Inferior parietal cortex (tissue), 1 donor: ENCODE data around the gene SOD1.

Experiments used
- DNase-seq: peaks from one replicate; pipeline ENCODE4 v3.0.0-alpha.2; 2016; ENCODE audit errors: extremely low spot score

Gene SOD1

DNA sequence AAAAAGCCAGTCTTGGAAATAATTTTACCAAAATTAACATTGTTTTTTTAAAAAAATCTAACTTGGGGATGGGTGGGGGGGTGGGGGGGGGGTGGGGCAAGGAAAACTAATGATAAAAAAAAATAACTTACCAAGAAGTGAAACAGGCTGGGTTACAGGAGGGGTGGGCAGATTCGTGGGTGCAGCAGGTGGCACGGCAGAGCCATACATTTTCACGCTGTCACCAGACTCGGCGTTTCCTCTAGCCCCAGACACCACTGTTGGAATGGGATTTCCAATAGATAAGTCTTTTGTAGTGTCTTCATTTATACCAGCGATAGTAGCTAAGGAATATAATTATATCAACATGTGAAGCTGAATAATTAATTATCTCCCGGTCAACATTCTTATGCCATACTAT lies 25.4 kb downstream of the SOD1 start:
- no peak for DNase-seq

DNA sequence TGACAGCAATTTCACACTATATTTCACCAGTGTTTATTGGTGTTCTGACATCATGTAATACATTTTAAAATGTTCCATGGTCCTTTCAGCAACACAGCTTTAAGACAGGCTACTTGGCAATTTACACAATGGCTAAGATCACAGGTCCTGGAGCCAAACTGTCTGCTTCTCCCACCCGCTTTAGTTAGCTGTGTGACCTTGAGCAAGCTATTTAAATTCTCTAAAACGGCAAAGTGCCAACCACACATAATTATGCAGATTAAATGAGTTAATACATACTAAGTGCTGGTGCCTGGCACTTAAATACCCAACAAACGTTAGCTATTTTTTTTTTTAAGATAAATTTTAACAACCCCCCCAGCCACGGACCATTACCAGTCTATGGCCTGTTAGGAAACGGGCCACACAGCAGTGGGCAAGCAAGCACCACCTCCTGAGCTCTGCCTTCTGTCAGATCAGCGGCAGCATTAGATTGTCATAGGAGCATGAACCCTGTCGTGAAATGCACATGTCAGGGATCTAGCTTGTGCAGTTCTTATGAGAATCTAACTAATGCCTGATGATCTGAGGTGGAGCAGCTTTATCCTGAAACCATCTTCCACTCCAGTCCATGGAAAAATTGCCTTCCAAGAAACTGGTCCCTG lies 26.9 kb downstream of the SOD1 start:
- DNase-seq, result no peak

DNA sequence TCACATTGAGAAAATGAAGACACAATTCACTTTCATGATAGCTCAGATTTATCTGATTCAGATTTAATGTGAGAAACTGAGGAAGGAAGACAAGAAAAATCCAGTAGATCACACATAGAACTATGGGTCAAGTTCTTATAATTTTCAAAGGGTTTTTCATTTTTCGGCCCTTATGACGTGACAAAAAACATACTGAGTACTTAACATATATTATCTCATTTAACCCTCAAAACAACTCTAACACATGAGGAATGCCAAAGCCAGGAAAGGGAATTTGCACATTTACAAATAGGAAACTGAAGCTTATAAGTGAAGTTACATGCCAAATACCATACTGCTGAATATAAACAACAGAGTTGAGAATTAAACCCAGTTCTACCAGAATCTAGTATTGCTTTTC lies 27.6 kb downstream of the SOD1 start:
- DNase-seq, result no peak

DNA sequence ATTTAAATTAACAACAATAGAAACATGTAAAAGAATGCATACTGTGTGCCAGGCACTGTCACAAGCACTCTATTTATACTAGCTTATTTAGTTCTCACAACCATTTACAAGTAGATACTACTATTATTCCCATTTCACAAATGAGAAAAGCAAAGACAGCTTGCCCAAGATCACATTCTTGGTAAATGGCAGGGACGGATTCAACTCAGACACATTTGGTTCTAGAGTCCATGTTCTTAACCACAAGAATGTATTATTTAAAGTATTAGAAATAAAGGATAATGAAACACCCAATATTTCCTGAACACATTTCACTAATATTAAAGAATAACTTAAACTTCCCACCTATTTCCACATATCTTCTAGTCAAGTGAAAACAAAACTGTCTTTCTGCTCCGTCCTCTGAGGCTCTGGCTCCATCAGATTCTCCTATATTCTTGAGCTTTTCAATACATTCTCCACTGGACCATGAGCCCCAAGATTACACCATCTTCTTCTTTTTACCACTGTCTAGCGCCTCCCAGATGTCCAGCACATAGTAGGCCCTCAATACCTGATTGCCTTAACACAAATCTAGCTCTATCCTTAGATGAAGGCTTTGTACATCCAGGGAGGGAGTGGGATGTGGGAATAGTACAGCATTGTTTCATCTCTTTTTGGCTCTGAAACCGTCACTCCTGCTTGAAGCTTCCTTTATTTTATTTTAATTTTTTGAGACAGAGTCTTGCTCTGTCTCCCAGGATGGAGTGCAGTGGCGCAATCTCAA lies 29.3 kb downstream of the SOD1 start:
- no peak for DNase-seq

DNA sequence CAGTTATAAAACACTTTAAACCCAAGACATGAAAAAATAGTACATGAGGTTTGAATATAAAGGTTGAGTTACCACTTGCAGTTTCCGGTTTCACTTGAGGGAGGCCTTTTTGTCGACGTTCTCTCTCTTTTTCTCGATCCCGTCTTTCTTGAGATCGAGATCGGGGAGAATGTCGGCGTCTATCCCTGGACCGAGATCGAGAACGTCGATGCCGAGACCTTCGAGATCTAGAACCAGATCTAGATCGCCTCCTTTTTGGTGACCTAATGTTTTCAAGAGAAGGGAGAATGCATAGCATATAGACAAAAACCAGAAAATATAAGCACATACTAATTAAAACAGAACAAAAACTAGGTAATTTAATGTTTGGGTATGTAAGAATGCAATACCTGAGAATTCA lies 33.7 kb downstream of the SOD1 start:
- no peak for DNase-seq

DNA sequence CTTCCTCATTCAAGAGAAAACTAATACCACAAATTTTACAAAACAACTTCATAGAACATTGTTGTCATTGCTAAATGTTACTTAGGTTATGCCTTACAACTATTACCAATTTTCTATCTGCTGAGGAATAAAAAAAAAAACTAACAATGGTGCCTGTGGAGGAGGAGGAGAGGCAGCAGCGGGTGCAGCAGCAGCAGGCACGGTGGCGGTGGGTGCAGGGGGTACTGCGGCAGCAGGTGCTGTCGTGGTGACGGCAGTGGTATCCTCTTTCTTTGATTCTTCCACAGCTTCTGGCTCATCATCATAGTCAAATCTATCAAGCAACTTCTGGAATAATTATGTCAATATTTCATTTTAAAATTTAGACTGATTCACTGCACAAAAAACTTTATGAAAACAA lies 36.9 kb downstream of the SOD1 start:
- no peak for DNase-seq

DNA sequence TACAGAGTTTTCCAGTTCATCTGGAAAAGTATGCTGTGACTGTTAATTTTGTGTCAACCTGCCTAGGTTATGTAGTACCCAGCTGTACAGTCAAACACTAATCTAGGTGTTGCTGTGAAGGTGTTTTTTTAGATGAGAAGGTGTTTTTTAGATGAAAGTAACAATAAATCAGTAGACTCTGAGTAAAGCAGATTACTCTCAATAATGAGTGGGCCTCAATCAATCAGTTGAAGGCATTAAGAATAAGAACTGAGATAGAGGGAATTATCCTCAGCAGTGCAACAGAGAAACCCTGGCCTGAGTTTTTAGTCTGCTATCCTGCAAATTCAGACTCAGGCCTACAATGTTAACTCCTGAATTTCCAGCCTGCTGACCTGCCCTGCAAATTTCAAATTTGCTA lies 39.0 kb downstream of the SOD1 start:
- DNase-seq, result no peak

DNA sequence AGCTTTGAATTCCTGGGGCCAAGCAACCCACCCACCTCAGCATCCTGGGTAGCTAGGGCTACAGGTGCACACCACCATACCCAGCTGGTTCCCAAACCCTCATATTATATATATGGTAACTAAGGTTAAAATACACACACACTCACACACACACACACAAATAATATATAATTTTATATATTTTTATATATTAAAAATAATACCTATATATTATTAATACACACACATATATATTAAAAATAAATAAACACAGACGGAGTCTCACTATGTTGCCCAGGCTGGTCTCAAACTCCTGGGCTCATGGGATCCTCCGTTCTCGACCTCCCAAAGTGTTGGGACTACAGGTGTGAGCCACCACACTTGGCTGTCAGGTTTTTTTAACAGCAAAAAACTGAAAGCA lies 40.5 kb downstream of the SOD1 start:
- no peak for DNase-seq

DNA sequence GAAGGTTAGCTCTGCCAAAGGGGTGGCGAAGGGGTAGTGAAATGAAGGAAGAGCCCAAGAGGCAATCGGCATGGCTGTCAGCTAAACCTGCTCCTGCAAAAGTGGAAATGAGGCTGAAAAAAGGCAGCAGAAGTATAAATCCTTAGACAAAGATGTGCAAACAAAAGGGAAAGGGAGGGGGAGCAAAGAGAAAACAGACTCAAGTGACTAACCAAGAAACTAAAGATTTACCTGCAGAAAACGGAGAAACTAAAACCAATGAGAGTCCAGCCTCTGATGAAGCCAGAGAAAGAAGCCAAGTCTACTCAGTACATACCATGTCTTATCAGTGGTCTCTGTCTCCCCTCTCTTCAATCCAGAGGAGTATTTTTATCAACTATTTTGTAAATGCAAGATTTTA lies 47.1 kb downstream of the SOD1 start:
- DNase-seq, result no peak

DNA sequence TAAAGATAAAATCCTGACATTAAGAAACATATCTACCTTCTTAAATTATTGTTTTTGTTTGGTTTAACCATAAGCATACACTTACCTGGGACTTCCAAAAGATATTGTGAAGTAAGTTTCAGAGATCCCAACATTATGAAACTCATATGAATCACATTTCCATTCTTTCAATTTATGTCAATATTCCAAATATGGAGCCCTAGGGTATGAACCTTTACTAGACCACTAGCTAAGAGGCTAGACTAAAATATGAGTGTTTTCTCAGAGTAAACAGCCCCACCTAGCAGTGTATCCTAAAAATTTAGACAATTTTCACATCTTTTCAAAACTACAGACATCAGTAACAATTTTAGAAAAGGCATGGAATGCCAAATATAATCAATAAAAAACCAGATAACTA lies 48.0 kb downstream of the SOD1 start:
- no peak for DNase-seq

DNA sequence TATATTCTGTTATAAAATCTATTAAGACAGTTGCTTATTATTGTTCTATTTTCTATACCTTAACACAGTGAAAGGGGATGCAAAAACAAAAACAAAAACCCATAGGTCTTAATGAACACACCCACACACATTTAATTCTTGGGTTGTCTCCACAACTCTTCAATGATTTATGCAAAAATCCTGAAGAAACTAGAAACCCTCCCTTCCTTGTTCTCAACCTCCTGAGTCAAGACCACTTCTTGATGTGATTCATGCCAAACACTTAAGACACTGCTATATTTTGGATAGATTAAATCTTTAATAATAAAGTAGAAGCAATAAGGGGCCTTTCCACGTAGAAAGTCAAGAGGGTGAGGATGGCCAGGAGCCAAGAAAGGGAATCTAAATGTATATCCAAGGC lies 49.0 kb downstream of the SOD1 start:
- no peak for DNase-seq

DNA sequence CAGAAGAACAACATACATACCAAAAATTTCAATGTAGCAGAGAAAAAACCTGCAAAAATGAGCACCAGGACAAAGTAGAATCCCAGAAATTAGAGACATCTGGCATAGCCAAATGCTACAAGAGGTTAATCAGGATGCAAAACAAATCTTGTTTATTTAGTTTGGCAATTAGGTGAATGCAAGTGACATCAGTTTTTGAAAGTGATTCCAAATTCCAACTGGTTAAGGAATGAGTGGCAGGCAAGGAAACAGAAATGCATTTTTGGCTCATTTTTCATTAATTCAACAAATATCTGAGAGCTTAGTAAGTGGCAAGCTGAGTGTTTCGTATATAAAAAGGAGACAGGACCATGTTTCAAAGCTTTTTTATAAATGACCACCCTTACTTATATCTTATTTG lies 51.1 kb downstream of the SOD1 start:
- no peak for DNase-seq

DNA sequence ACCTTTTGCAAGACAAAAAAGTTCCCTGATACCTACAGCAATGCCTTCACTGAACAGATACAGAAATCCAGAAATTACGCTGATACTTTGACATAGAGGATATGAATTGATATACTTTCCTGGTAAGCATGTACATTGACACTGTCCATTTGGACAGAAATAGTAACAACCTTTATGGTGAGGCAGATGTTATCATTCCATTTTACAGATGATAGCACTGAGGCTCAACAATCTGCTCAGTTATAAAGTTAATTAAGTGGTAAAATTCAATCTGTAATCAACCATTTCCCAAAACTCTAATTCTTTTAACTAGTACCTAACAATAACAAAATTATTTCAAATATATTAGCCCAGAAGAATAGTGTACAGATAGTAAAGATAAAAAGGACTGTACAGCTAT lies 51.8 kb downstream of the SOD1 start:
- no peak for DNase-seq

DNA sequence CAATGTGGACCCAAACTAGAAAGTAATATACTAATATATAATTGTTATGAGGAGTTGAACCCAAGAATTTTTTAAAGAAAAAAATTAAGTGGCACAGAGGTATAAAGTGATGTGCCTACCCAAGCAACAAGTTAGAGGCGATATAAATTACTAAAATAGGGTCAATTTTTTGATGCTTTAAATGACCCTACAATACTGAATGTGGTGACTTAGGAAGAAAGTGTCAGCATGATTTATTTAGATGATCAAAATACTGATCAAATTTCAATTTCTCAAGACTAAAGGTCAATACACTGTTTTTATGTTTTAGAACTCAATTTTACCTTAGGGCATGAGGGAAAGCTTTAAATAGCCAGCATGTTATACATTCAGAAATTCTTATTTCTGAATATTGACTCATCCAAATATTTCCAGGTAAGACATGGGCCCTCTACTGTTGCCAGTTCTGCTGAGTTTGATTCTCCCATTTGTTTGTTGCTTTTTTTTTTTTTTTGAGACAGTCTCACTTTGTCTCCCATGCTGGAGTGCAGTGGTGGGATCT lies 52.3 kb downstream of the SOD1 start:
- no peak for DNase-seq

DNA sequence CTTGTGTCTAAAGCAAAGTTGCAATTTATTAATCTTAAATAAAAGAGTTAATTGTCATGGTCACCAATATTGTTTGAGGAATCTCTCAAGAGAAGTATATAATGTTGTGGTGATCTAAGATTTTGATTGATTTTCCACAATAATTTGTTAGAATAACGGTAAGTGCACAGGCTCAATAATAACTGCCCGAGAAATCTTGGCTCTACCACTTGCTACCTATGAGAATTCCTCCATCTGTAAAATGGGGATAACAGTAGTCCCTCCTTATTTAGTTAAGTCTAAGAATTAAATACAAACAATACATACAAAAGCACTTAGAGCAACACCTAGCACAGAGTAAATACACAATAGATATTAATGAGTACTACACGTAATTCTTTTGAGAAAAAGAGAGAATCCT lies 53.6 kb downstream of the SOD1 start:
- no peak for DNase-seq

DNA sequence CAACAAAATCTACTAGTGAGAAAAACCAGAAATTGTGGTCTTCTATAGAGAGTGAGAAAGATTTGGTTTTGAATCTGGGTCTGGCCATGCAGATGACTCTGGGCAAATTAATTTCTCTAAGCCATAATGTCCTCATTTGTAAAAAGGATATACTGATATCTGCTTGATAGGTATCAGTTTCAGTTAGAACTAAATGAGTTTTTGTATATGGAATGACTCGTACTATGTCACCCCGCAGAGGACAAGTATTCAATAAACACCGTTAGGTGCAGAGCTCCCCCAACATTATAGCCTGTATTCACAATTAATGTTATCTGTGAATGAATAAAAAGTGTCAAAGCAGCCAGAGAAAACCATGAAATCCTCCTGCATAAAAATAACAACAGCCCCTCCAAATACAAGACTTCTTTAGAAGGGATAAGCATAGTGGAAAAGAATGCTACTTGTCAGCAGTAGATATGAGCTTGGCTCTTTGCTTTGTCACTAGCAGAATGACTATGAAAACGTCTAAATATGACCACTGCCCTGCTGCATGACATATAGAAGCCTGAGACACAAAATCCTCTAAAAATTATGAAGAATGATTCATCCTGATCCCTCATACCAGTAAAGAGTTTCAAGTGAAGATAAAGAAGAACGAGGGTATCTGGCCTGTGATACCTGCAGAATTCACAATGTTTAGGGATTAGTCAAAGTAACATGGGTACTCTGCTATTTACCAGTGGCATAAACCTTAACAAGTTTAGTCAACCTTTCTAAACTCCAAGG lies 54.7 kb downstream of the SOD1 start:
- no peak for DNase-seq

DNA sequence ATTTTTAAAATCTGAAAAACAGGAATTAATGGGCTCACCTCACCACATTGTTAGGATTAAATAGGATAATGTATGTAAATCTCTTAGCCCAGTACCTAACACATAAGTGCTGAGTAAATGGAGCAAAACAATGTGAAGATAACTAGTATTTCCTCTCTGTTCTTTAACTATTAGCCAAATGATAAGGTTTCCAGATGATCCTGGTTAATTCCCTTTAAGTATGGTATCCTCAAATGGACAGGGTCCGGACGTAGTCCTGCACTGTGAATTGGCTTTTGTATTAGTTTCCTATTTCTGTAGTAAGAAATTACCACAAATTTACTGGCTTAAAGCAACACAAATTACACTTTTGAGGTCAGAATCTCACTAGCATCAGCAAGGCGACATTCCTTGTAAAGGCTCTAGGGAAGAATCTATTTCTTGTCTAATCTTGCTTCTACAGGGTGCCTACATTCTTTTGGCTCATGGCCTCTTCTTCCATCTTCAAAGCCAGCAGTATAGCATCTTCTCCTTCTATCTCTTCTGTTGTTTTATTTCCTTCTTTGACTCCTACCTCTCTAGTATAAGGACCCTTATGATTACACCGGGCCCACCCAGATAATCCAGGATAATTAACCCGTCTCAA lies 55.4 kb downstream of the SOD1 start:
- no peak for DNase-seq

DNA sequence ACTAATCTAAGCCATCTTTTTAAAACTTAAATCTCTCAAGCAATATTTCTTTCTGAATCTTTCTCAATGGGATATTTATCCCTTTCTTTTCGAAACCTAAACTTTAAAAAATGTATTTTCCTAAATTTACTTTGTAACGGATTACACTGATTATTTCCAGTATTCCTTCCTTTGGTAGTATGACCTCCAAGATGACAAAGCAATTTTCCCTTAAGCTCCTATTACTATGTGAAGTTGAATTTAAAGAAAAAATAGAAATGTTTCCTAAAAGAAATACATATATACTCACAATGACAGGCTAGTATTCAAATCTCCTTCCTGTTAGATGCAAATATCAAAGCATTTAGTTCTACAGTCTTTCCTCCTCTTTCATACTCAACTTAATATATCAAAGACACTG lies 56.6 kb downstream of the SOD1 start:
- no peak for DNase-seq
